Left cardiac atrium (tissue), 4 donors: ENCODE measurements around the gene CDIP1. TPM values are rescaled to one million over a fixed set of nuclear protein-coding genes. Genes with fewer than 3 reads are reported as not detected.
A peak's percentile ranks its signal among the peaks of the same experiment; 100 is the strongest.

Experiments used
- ATAC-seq, 2 donors: fragments of 200-7000 bp; cut with Tn5 transposase; one replicate each; pipeline ENCODE4 v1.9.1; 2020; ENCODE audit warnings: mild to moderate bottlenecking in 2 of 2, moderate library complexity in 2 of 2
- DNase-seq: peaks from one replicate; pipeline ENCODE4 v3.0.0-alpha.2; 2020
- intact Hi-C, 2 donors: fragments of 100-400 bp; cut with DNase I; formaldehyde crosslinking; loops; one replicate each; pipeline versions ENCODE4 v1.14.1 to v1.15.1; 2022 to 2023
- total RNA-seq, 2 donors: library from RNA; stranded (reverse); fragmentation: NEBNext Ultra II Directional; extraction: Animal tissue kit (Norgen Biotek cat#: 25700); gene quantifications; one replicate each; pipeline ENCODE4 v1.2.1, GENCODE V29; 2021
- donor health status: DM: no; HTN: yes; CAD: no.
- donor health status: DM: no; HTN: yes; CAD: no; lungs with severe emphysema.
- donor health status: DM: yes; HTN: yes; CAD: no.
- donor health status: Dilated cardiomyopathy.

The CDIP1 gene
- total RNA-seq, 2 donors from 2014 or later = 34.1 to 42.9 TPM

- DNase-seq (no peak), ATAC-seq (no peak)
- intact Hi-C loops = no loop called here
Measured at GRCh38 chr16:4519274-4520058, 19.1 kb downstream of the CDIP1 start.

- ATAC-seq (no peak), DNase-seq (no peak)
- intact Hi-C loops = no loop called here
Measured at GRCh38 chr16:4517812-4518680, 20.5 kb downstream of the CDIP1 start.

GRCh38 chr16:4515611-4516233, 22.9 kb downstream of the CDIP1 start:
- DNase-seq = no peak
- ATAC-seq = peak; percentile 10 to 18
- intact Hi-C loops = no loop called here

- intact Hi-C loops = loop anchor here in 1 of 2 donors (5.0 kb wide), 1 partner anchor 33 kb away; no protein-coding TSS in a partner anchor
- no peak for DNase-seq
- ATAC-seq = peak in 1 of 2 donors; percentile 15
Measured at GRCh38 chr16:4514606-4515005, 24.0 kb downstream of the CDIP1 start.

GRCh38 chr16:4513881-4514280, 24.7 kb downstream of the CDIP1 start:
- no peak for DNase-seq
- no peak for ATAC-seq
- intact Hi-C loops = loop anchor here in 1 of 2 donors (5.0 kb wide), 1 partner anchor 33 kb away; no protein-coding TSS in a partner anchor

GRCh38 chr16:4513086-4513860, 25.3 kb downstream of the CDIP1 start:
- intact Hi-C loops = loop anchor here in 1 of 2 donors (5.0 kb wide), 1 partner anchor 34 kb away; no protein-coding TSS in a partner anchor
- peak; percentile 5 to 35 for ATAC-seq
- no peak for DNase-seq

- no peak for DNase-seq
- no peak for ATAC-seq
- intact Hi-C loops = loop anchor here in 1 of 2 donors (5.0 kb wide), 1 partner anchor 35 kb away; no protein-coding TSS in a partner anchor
Measured at GRCh38 chr16:4512473-4512872, 26.1 kb downstream of the CDIP1 start.

GRCh38 chr16:4511441-4512082, 27.0 kb downstream of the CDIP1 start:
- DNase-seq (peak; percentile 50), ATAC-seq (peak; percentile 51 to 58)
- intact Hi-C loops = loop anchor here in 1 of 2 donors (5.0 kb wide), 1 partner anchor 36 kb away; no protein-coding TSS in a partner anchor

GRCh38 chr16:4510747-4511426, 27.7 kb downstream of the CDIP1 start:
- DNase-seq (no peak), ATAC-seq (no peak)
- intact Hi-C loops = loop anchor here in 1 of 2 donors (5.0 kb wide), 1 partner anchor 36 kb away; no protein-coding TSS in a partner anchor

- ATAC-seq (no peak), DNase-seq (no peak)
- intact Hi-C loops = loop anchor here in 1 of 2 donors (5.0 kb wide), 1 partner anchor 37 kb away; no protein-coding TSS in a partner anchor
Measured at GRCh38 chr16:4510131-4510530, 28.4 kb downstream of the CDIP1 start.

- DNase-seq = no peak
- ATAC-seq = no peak
- intact Hi-C loops = loop anchor here (5.0 to 10.0 kb wide), 2 partner anchors 38 to 75 kb away; no protein-coding TSS in a partner anchor
Measured at GRCh38 chr16:4509420-4509819, 29.2 kb downstream of the CDIP1 start.

GRCh38 chr16:4508806-4509205, 29.8 kb downstream of the CDIP1 start:
- ATAC-seq = no peak
- DNase-seq = no peak
- intact Hi-C loops = loop anchor here (5.0 to 10.0 kb wide), 2 partner anchors 38 to 76 kb away; no protein-coding TSS in a partner anchor

- DNase-seq = no peak
- ATAC-seq = no peak
- intact Hi-C loops = loop anchor here (5.0 to 10.0 kb wide), 2 partner anchors 40 to 77 kb away; no protein-coding TSS in a partner anchor
Measured at GRCh38 chr16:4507588-4508345, 30.8 kb downstream of the CDIP1 start.

- intact Hi-C loops = loop anchor here (5.0 to 10.0 kb wide), 2 partner anchors 41 to 78 kb away; no protein-coding TSS in a partner anchor
- peak; percentile 81 to 85 for ATAC-seq
Measured at GRCh38 chr16:4506450-4506849, 32.1 kb downstream of the CDIP1 start.

GRCh38 chr16:4505356-4506147, 33.0 kb downstream of the CDIP1 start:
- intact Hi-C loops = loop anchor here (5.0 to 10.0 kb wide), 2 partner anchors 42 to 79 kb away; no protein-coding TSS in a partner anchor
- ATAC-seq (peak in 1 of 2 donors; percentile 38), DNase-seq (no peak)

More at GRCh38 chr16:4506450-4506849, 32.1 kb downstream of the CDIP1 start:
- peak; percentile 60 for DNase-seq
